H1 (cell line): ENCODE data around the gene FCF1. TPM values are rescaled to one million over a fixed set of nuclear protein-coding genes. Genes with fewer than 3 reads are reported as not detected.

Source experiments
- CTCF ChIA-PET: fragments of 300-600 bp; sonication (Branson Sonifier 250); formaldehyde crosslinking; loops from one replicate; lab custom pipeline; 2021; ENCODE audit not compliant: partially characterized antibody; lab: Charles Lee
- POLR2A ChIA-PET: fragments of 300-600 bp; sonication (Branson Sonifier 250); formaldehyde crosslinking; loops from one replicate; lab custom pipeline; 2021; ENCODE audit warnings: inconsistent platforms; ENCODE audit not compliant: partially characterized antibody; lab: Charles Lee
- DNase-seq, 2 experiments: peaks; one replicate each; pipeline versions ENCODE4 v3.0.0 to v3.0.0-alpha.2; 2010 to 2022; ENCODE audit warnings: low spot score in 2 of 2, low read depth in 1 of 2, mixed read lengths in 1 of 2
- FAIRE-seq: peaks from 2 replicates; lab custom pipeline; 2011; peaks lifted over from hg19 to GRCh38; lab: Jason Lieb, UNC
- H2AFZ ChIP-seq: 2 replicates; pipeline ENCODE4 v1.8.1; 2012; ENCODE audit warnings: low read length, inconsistent platforms
- H2AK5ac ChIP-seq: 2 replicates; pipeline ENCODE4 v1.6.1; 2013; ENCODE audit warnings: low read depth, low read length
- H2BK120ac ChIP-seq: replicated peaks from 2 replicates; pipeline ENCODE3; 2013; ENCODE audit warnings: low read depth, low read length, inconsistent platforms
- H2BK12ac ChIP-seq: 2 replicates; pipeline ENCODE4 v1.6.1; 2013; ENCODE audit warnings: low read depth, low read length
- H2BK15ac ChIP-seq: 2 replicates; pipeline ENCODE4 v1.6.1; 2013; ENCODE audit warnings: low read length
- H2BK20ac ChIP-seq: 2 replicates; pipeline ENCODE4 v1.6.1; 2013; ENCODE audit warnings: low read length
- H2BK5ac ChIP-seq: 2 replicates; pipeline ENCODE4 v1.6.1; 2013; ENCODE audit warnings: low read depth, low read length
- H3K14ac ChIP-seq: 2 replicates; pipeline ENCODE4 v1.6.1; 2013; ENCODE audit warnings: inconsistent platforms; ENCODE audit not compliant: insufficient read length
- H3K18ac ChIP-seq: 2 replicates; pipeline ENCODE4 v1.6.1; 2013; ENCODE audit warnings: low read length; ENCODE audit errors: extremely low read depth
- H3K23ac ChIP-seq: 2 replicates; pipeline ENCODE4 v1.6.1; 2013; ENCODE audit warnings: inconsistent platforms; ENCODE audit not compliant: insufficient read length
- H3K23me2 ChIP-seq: 2 replicates; pipeline ENCODE4 v1.6.1; 2013; ENCODE audit warnings: low read depth, low read length
- H3K27ac ChIP-seq: 2 replicates; pipeline ENCODE4 v1.6.1; 2011; ENCODE audit warnings: low read depth, low read length, inconsistent platforms
- H3K27me3 ChIP-seq, 4 experiments: replicated peaks in 1 of 4; 1 replicate in 1 of 4; 2 replicates in 3 of 4; pipeline versions ENCODE4 v1.6.1 to v1.8.1; 2011 to 2013; ENCODE audit warnings: low read length in 3 of 4, mild to moderate bottlenecking in 3 of 4, inconsistent platforms in 2 of 4, mixed read lengths in 2 of 4, moderate library complexity in 1 of 4; ENCODE audit not compliant: control insufficient read depth in 3 of 4, insufficient read depth in 3 of 4; ENCODE audit errors: extremely low read depth in 1 of 4
- H3K36me3 ChIP-seq, 4 experiments: 2 replicates each; pipeline versions ENCODE4 v1.6.1 to v1.8.1; 2011 to 2013; ENCODE audit warnings: mild to moderate bottlenecking in 4 of 4, low read length in 3 of 4, moderate library complexity in 2 of 4, control low read depth in 1 of 4, inconsistent platforms in 1 of 4; ENCODE audit not compliant: insufficient read depth in 4 of 4, control insufficient read depth in 2 of 4
- H3K4ac ChIP-seq: replicated peaks from 2 replicates; pipeline ENCODE3; 2013; ENCODE audit warnings: low read length, low read depth, mixed read lengths, inconsistent platforms; ENCODE audit not compliant: insufficient read length
- H3K4me1 ChIP-seq, 4 experiments: replicated peaks in 1 of 4; 1 replicate in 1 of 4; 2 replicates in 3 of 4; pipeline versions ENCODE4 v1.6.1 to v1.8.1; 2011 to 2013; ENCODE audit warnings: low read length in 3 of 4, inconsistent platforms in 2 of 4, mixed read lengths in 1 of 4; ENCODE audit not compliant: insufficient read depth in 4 of 4, control insufficient read depth in 3 of 4
- H3K4me2 ChIP-seq, 2 experiments: 2 replicates each; pipeline versions ENCODE4 v1.6.1 to v1.8.1; 2011 to 2013; ENCODE audit warnings: low read depth in 2 of 2, low read length in 2 of 2, control low read depth in 1 of 2, inconsistent platforms in 1 of 2, mild to moderate bottlenecking in 1 of 2; ENCODE audit not compliant: insufficient read depth in 1 of 2
- H3K4me3 ChIP-seq, 4 experiments: fragments of 200-600, 300-600 bp in 1 of 4; sonication (generic), shearing (Covaris generic), sonication (Bioruptor Twin) in 1 of 4; 2 replicates each; pipeline versions ENCODE4 v1.5.1 to v1.8.1; 2011 to 2016; ENCODE audit warnings: low read length in 4 of 4, low read depth in 3 of 4, control low read depth in 2 of 4, inconsistent platforms in 2 of 4, mild to moderate bottlenecking in 2 of 4, mixed read lengths in 1 of 4, moderate library complexity in 1 of 4; ENCODE audit not compliant: insufficient read depth in 2 of 4; ENCODE audit errors: extremely low read depth in 1 of 4
- H3K56ac ChIP-seq: replicated peaks from 2 replicates; pipeline ENCODE3; 2013; ENCODE audit warnings: low read depth, mild to moderate bottlenecking, mixed read lengths, low read length, inconsistent platforms; ENCODE audit not compliant: insufficient read length
- H3K79me1 ChIP-seq: 2 replicates; pipeline ENCODE4 v1.6.1; 2013; ENCODE audit warnings: low read depth, low read length, control low read depth
- H3K79me2 ChIP-seq, 2 experiments: 2 replicates each; pipeline versions ENCODE4 v1.6.1 to v1.8.1; 2012 to 2013; ENCODE audit warnings: low read length in 2 of 2, mild to moderate bottlenecking in 2 of 2, inconsistent platforms in 1 of 2; ENCODE audit not compliant: insufficient read depth in 2 of 2, control insufficient read depth in 1 of 2
- H3K9ac ChIP-seq, 4 experiments: replicated peaks in 1 of 4; 1 replicate in 1 of 4; 2 replicates in 3 of 4; pipeline versions ENCODE4 v1.6.1 to v1.8.1; 2011 to 2013; ENCODE audit warnings: low read depth in 3 of 4, low read length in 3 of 4, control low read depth in 2 of 4, mild to moderate bottlenecking in 2 of 4, moderate library complexity in 2 of 4, inconsistent platforms in 1 of 4; ENCODE audit errors: extremely low read depth in 1 of 4
- H3K9me3 ChIP-seq, 2 experiments: 2 replicates each; pipeline versions ENCODE4 v1.6.1 to v1.8.1; 2012 to 2013; ENCODE audit warnings: mild to moderate bottlenecking in 2 of 2, moderate library complexity in 2 of 2, control low read depth in 1 of 2, inconsistent platforms in 1 of 2, low read depth in 1 of 2, low read length in 1 of 2, mixed read lengths in 1 of 2; ENCODE audit not compliant: insufficient read depth in 2 of 2
- H4K20me1 ChIP-seq, 2 experiments: replicated peaks in 1 of 2; 2 replicates each; pipeline versions ENCODE3 to v1.8.1; 2011 to 2013; ENCODE audit warnings: inconsistent platforms in 2 of 2, low read length in 2 of 2, mild to moderate bottlenecking in 1 of 2; ENCODE audit not compliant: insufficient read depth in 2 of 2, control insufficient read depth in 1 of 2
- H4K5ac ChIP-seq: 2 replicates; pipeline ENCODE4 v1.6.1; 2013; ENCODE audit warnings: low read length, low read depth, mixed read lengths, inconsistent platforms; ENCODE audit not compliant: insufficient read length
- H4K8ac ChIP-seq: 2 replicates; pipeline ENCODE4 v1.8.0; 2013; ENCODE audit warnings: mild to moderate bottlenecking, moderate library complexity, low read length, inconsistent platforms; ENCODE audit not compliant: insufficient read depth; ENCODE audit errors: extremely low read depth
- H4K91ac ChIP-seq: replicated peaks from 2 replicates; pipeline ENCODE3; 2013; ENCODE audit warnings: low read length, mixed read lengths, inconsistent platforms; ENCODE audit not compliant: insufficient read length
- ASH2L ChIP-seq: fragments of 200-600, 300-600 bp; sonication (generic); IDR thresholded peaks from one replicate; pipeline ENCODE4 v1.7.1; 2017; ENCODE audit warnings: low read length
- BACH1 ChIP-seq: IDR thresholded peaks from 2 replicates; pipeline ENCODE4 v1.6.1; 2012; ENCODE audit warnings: low read length, improper control_type of control experiment
- HDAC2 ChIP-seq, 2 experiments: fragments of 300-600 bp in 1 of 2; sonication (generic) in 1 of 2; IDR thresholded peaks; 2 replicates each; pipeline ENCODE4 v1.6.1; 2011 to 2012; ENCODE audit warnings: low read depth in 2 of 2, low read length in 2 of 2, mild to moderate bottlenecking in 2 of 2, moderate library complexity in 2 of 2, borderline replicate concordance in 1 of 2, inconsistent platforms in 1 of 2
- JUN ChIP-seq: IDR thresholded peaks from 2 replicates; pipeline ENCODE4 v1.6.1; 2011; ENCODE audit warnings: low read depth, mild to moderate bottlenecking, improper control_type of control experiment, low read length
- MAFK ChIP-seq: IDR thresholded peaks from 2 replicates; pipeline ENCODE4 v1.6.1; 2012; ENCODE audit warnings: low read depth, mild to moderate bottlenecking, improper control_type of control experiment, low read length
- NRF1 ChIP-seq: IDR thresholded peaks from 2 replicates; pipeline ENCODE4 v1.6.1; 2011; ENCODE audit warnings: mild to moderate bottlenecking, low read depth, low read length, improper control_type of control experiment
- POLR2A ChIP-seq, 2 experiments: IDR thresholded peaks; 1 replicate in 1 of 2; 2 replicates in 1 of 2; pipeline ENCODE4 v1.6.1; 2011; ENCODE audit warnings: low read depth in 2 of 2, low read length in 2 of 2, mild to moderate bottlenecking in 2 of 2; ENCODE audit errors: control extremely low read depth in 1 of 2
- POU5F1 ChIP-seq: IDR thresholded peaks from 2 replicates; pipeline ENCODE4 v1.6.1; 2011; ENCODE audit warnings: low read depth, mild to moderate bottlenecking, low read length, moderate library complexity
- TEAD4 ChIP-seq: IDR thresholded peaks from 2 replicates; pipeline ENCODE4 v1.6.1; 2012; ENCODE audit warnings: low read depth, low read length, inconsistent platforms, mixed read lengths
- WGBS, 2 experiments: shearing (Covaris generic) in 1 of 2; methylation state at CpG; one replicate each; pipeline versions ENCODE4 v1.1.6 to v1.1.7; 2013 to 2015; ENCODE audit warnings: low lambda C conversion rate in 2 of 2, mixed read lengths in 2 of 2, inconsistent platforms in 1 of 2, low coverage in 1 of 2, missing lambda C conversion rate in 1 of 2; ENCODE audit not compliant: insufficient replicate concordance in 2 of 2, insufficient coverage in 1 of 2, insufficient read length in 1 of 2; ENCODE audit errors: extremely low coverage in 1 of 2, missing lambda C conversion rate in 1 of 2; 5-methylcytosine and 5-hydroxymethylcytosine counted together
- polyA plus RNA-seq, 7 experiments: library from polyadenylated mRNA; depleted of rRNA in 3 of 7; stranded (reverse) in 5 of 7; unstranded in 2 of 7; fragments of >200 nt in 5 of 7; fragments of 200-250 nt in 2 of 7; gene quantifications; 1 replicate in 5 of 7; 2 replicates in 1 of 7; 4 replicates in 1 of 7; pipeline versions ENCODE4 v1.2.1 to v1.2.3, GENCODE V29; 2011 to 2013; ENCODE audit warnings: missing spikeins in 2 of 7, mixed read lengths in 2 of 7
- total RNA-seq: library from RNA; stranded (reverse); fragmentation: NEBNext Ultra II Directional; extraction: Animal tissue kit (Norgen Biotek cat#: 25700); gene quantifications from 2 replicates; pipeline ENCODE4 v1.2.1, GENCODE V29; 2021

Gene FCF1
- total and polyA plus RNA-seq, 2 of the 8 experiments (the other 6 are each of a cell fraction or from before 2014, with no cell fraction given), result 48.1 to 84.3 TPM

DNA sequence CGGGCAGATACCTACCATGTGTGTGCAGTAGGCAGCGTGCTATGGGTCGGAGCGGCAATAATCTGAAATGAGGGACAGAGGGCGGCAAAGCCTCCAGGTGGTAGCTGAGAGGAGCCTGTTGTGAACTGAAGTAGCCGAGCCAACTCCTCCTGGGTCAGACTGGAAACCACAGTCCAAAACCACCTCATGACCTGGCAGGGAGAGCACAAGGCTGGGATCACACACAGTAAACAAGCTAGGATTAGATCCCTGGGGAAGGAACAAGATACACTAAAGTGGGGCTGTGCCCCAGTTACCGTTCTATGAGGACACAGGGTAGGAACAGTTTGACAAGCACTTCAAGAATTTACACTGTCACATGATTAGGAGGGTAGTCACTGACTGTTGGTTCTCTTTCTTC, 49.1 kb upstream of the FCF1 start:
- ChIA-PET POLR2A (interaction anchor here (0.7 kb wide), 1 partner anchor 14 kb away, joined by 3 read pairs; no protein-coding TSS in a partner anchor), CTCF (interaction anchor here (0.6 to 4.0 kb wide), 7 partner anchors 9 to 281 kb away, joined by 3 to 18 read pairs (median 3); no protein-coding TSS in a partner anchor)
- H3K23me2 ChIP-seq, result no peaks in the 10 kb centered on the region
- peaks cover 7 to 51% (median 31%) of the 10 kb centered on the region in 4 experiments; a peak in 7 of 8 replicates for H3K36me3 ChIP-seq
- H4K20me1 ChIP-seq, result peaks cover 0 to 3% of the 10 kb centered on the region in 2 experiments
- H2BK15ac ChIP-seq, result no peak overlapping the region
- H2AK5ac ChIP-seq, result no peak overlapping the region
- no peaks in the 10 kb centered on the region for H3K79me1 ChIP-seq
- H2BK12ac ChIP-seq, result no peak overlapping the region
- no peaks in the 10 kb centered on the region for H3K27me3 ChIP-seq
- H4K5ac ChIP-seq, result no peak overlapping the region
- H3K14ac ChIP-seq, result no peak overlapping the region
- DNase-seq (no peak), FAIRE-seq (no peak)
- no peak overlapping the region for H3K4me2 ChIP-seq
- no peak overlapping the region for H4K91ac ChIP-seq
- H3K4ac ChIP-seq, result no peak overlapping the region
- TF ChIP-seq NRF1, result no peak
- TF ChIP-seq ASH2L, result no peak
- no peak for TF ChIP-seq POU5F1
- TF ChIP-seq BACH1, result no peak
- TF ChIP-seq TEAD4, result no peak
- TF ChIP-seq JUN, result no peak
- TF ChIP-seq HDAC2 (IDR thresholded peaks at IDR 0.05; ENCODE audit: borderline replicate concordance in 1 of 2, low read depth in 2 of 2, low read length in 2 of 2), result no peak
- no peak for TF ChIP-seq MAFK
- no peak for TF ChIP-seq POLR2A (IDR thresholded peaks at IDR 0.05; ENCODE audit: control extremely low read depth in 1 of 2, low read depth in 2 of 2, low read length in 2 of 2)
- H3K4me3 ChIP-seq, result no peak overlapping the region
- H3K9ac ChIP-seq, result no peak overlapping the region
- no peaks in the 10 kb centered on the region for H3K9me3 ChIP-seq
- H3K18ac ChIP-seq, result no peak overlapping the region
- no peak overlapping the region for H2BK5ac ChIP-seq
- H2AFZ ChIP-seq, result no peak overlapping the region
- H3K23ac ChIP-seq, result no peak overlapping the region
- H4K8ac ChIP-seq, result no peak overlapping the region; the same call in 1 of the 2 replicates
- no peak overlapping the region for H3K27ac ChIP-seq
- no peak overlapping the region for H2BK20ac ChIP-seq
- H3K79me2 ChIP-seq, result no peaks in the 10 kb centered on the region
- no peak overlapping the region for H3K56ac ChIP-seq
- 87% methylated on average over 7 of the region's 7 CpGs; no CpG with 5 or more reads in 1 of the 2 experiments for WGBS, 2 experiments
- no peak overlapping the region for H2BK120ac ChIP-seq
- H3K4me1 ChIP-seq, result no peaks in the 10 kb centered on the region
